SKM-1 (cell line): ENCODE results near the gene HOXB2.

ENCODE experiments used
- DNase-seq: peaks from one replicate; lab custom pipeline; 2025; ENCODE audit not compliant: unreplicated experiment; lab: John Stamatoyannopoulos, UW

HOXB2 gene

GRCh38 chr17:48553826-48554225 lies 8.9 kb upstream of the HOXB2 start:
- DNase-seq = no peak

GRCh38 chr17:48553190-48553547 lies 8.3 kb upstream of the HOXB2 start:
- no peak for DNase-seq

- no peak for DNase-seq
Measured at GRCh38 chr17:48552466-48553189, 7.7 kb upstream of the HOXB2 start.

GRCh38 chr17:48551596-48552465 lies 6.9 kb upstream of the HOXB2 start:
- no peak for DNase-seq

- no peak for DNase-seq
Measured at GRCh38 chr17:48551214-48551555, 6.3 kb upstream of the HOXB2 start.

- no peak for DNase-seq
Measured at GRCh38 chr17:48550502-48551213, 5.7 kb upstream of the HOXB2 start.

- DNase-seq = no peak
Measured at GRCh38 chr17:48549914-48550501, 5.1 kb upstream of the HOXB2 start.

GRCh38 chr17:48549281-48549630 lies 4.3 kb upstream of the HOXB2 start:
- DNase-seq = no peak

GRCh38 chr17:48548523-48549280 lies 3.8 kb upstream of the HOXB2 start:
- no peak for DNase-seq

- no peak for DNase-seq
Measured at GRCh38 chr17:48547808-48548522, 3.1 kb upstream of the HOXB2 start.

GRCh38 chr17:48546924-48547807 lies 2.3 kb upstream of the HOXB2 start:
- no peak for DNase-seq

- no peak for DNase-seq
Measured at GRCh38 chr17:48546137-48546923, 1.4 kb upstream of the HOXB2 start.

- no peak for DNase-seq
Measured at GRCh38 chr17:48545539-48545938, 630 bp upstream of the HOXB2 start.

GRCh38 chr17:48544349-48545021 lies 424 bp downstream of the HOXB2 start:
- no peak for DNase-seq

GRCh38 chr17:48543854-48544348 lies 1.0 kb downstream of the HOXB2 start:
- no peak for DNase-seq

GRCh38 chr17:48543107-48543853 lies 1.6 kb downstream of the HOXB2 start:
- no peak for DNase-seq

- no peak for DNase-seq
Measured at GRCh38 chr17:48542698-48543106, 2.2 kb downstream of the HOXB2 start.
